BE2C (cell line): ENCODE data around the gene PRAMEF12.

Experiments
- DNase-seq: peaks from one replicate; pipeline ENCODE4 v3.0.0-alpha.2; 2020
- H3K27me3 ChIP-seq: fragments of 250-450 bp; sonication (Bioruptor Pico); 2 replicates; pipeline ENCODE4 v1.5.1; 2020; ENCODE audit warnings: mild to moderate bottlenecking
- H3K36me3 ChIP-seq: fragments of 250-450 bp; sonication (Bioruptor Pico); 2 replicates; pipeline ENCODE4 v1.5.1; 2020; ENCODE audit warnings: mild to moderate bottlenecking
- H3K4me1 ChIP-seq: fragments of 250-450 bp; sonication (Bioruptor Pico); 2 replicates; pipeline ENCODE4 v1.5.1; 2020
- H3K4me3 ChIP-seq: 2 replicates; pipeline ENCODE4 v1.5.1; 2011; ENCODE audit warnings: low read depth, low read length
- H3K9me3 ChIP-seq: fragments of 250-450 bp; sonication (Bioruptor Pico); 2 replicates; pipeline ENCODE4 v1.5.1; 2020
- TF ChIP-seq, protein P1 (sequence below): IDR thresholded peaks from 2 replicates; pipeline ENCODE4 v1.5.1; 2012; ENCODE audit warnings: mild to moderate bottlenecking, low read depth, low read length

Gene PRAMEF12

DNA sequence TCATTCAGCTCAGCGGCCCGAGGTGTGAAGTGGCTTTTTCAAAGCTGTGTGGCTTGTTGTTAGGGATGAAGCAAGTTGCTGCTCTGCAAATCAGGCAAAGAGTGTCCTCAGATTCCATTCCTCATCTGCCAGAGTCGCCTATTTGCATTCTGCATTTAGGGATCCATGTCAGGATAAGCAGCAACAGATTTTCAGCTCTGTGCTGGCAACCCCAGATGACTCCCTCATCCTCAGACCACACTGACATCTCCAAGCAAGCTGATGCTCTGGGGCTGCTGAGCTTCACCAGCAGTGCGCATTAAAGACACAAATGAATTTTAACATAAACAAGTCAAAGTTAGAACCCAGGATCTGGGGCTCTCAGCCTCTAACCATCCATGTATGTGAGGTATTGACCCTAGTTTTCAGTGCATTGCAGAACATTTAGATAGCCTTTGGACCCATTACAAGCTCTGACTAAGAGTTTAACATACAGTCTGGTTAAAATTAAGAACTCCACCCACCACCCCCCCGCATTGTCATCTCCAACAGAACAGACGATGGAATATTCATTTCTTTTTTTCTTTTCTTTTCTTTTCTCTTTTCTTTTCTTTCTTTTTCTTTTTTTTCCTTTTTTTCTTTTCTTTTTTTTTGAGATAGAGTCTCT, 16.6 kb upstream of the PRAMEF12 start:
- no peak for DNase-seq
- no peak overlapping the region for H3K4me3 ChIP-seq
- no peaks in the 10 kb centered on the region for H3K36me3 ChIP-seq
- H3K27me3 ChIP-seq, result no peaks in the 10 kb centered on the region
- H3K9me3 ChIP-seq, result no peaks in the 10 kb centered on the region
- TF ChIP-seq, protein P1, sequence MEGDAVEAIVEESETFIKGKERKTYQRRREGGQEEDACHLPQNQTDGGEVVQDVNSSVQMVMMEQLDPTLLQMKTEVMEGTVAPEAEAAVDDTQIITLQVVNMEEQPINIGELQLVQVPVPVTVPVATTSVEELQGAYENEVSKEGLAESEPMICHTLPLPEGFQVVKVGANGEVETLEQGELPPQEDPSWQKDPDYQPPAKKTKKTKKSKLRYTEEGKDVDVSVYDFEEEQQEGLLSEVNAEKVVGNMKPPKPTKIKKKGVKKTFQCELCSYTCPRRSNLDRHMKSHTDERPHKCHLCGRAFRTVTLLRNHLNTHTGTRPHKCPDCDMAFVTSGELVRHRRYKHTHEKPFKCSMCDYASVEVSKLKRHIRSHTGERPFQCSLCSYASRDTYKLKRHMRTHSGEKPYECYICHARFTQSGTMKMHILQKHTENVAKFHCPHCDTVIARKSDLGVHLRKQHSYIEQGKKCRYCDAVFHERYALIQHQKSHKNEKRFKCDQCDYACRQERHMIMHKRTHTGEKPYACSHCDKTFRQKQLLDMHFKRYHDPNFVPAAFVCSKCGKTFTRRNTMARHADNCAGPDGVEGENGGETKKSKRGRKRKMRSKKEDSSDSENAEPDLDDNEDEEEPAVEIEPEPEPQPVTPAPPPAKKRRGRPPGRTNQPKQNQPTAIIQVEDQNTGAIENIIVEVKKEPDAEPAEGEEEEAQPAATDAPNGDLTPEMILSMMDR, result no peak
- H3K4me1 ChIP-seq, result no peaks in the 10 kb centered on the region

DNA sequence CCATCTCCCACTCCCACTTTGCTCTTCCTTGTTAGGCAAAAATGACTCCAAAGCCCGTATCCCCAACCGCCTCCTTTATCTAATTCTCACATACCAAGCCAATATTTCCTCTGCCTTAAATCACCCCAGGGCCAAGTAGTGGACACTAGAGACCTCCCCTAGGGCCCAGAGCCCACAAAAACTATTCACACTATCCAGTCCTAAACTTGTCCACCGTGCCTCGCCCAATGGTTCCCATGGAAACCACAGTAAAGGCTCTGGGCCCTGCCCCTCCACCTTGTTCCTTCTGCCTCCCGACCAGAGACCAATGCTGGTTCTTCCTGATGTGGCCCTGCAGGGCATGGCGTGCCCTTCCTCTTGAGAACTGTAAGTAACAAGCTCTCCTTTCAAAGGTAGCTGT, 15.7 kb upstream of the PRAMEF12 start:
- Histone ChIP-seq H3K9me3 (no peaks in the 10 kb centered on the region), H3K4me1 (no peaks in the 10 kb centered on the region), H3K36me3 (no peaks in the 10 kb centered on the region), H3K27me3 (no peaks in the 10 kb centered on the region), H3K4me3 (no peak overlapping the region)
- TF ChIP-seq, protein P1, result no peak
- DNase-seq, result no peak

DNA sequence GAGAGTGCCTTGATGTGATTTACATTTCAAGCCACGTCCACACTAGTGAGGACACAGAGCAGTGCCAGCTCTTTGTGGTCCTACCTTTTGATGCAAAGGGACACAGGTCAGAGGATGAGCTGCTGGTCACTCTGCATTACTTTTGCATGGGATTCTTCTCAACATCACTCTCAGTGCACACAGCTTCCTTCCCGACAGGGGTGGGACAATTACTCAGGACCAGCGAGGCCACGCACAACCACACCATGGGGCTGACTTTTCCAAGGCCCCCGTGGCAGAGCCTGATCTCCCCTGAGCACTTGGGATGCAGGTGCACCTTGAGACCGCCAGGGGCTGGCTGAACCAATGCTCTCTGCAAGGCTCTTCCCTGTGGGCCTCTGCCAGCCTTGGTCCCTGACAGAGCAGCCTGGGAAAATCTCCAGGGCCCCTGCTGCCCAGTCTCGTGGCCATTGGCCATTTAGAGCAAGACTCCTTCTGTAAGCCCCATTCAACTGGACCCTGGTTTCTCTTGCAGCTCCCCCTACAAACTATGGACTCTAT, 13.2 kb upstream of the PRAMEF12 start:
- H3K27me3 ChIP-seq, result no peaks in the 10 kb centered on the region
- no peaks in the 10 kb centered on the region for H3K9me3 ChIP-seq
- no peak overlapping the region for H3K4me3 ChIP-seq
- TF ChIP-seq, protein P1, result peak; percentile 8; the same call in 1 of the 2 replicates
- no peak for DNase-seq
- no peaks in the 10 kb centered on the region for H3K4me1 ChIP-seq
- H3K36me3 ChIP-seq, result no peaks in the 10 kb centered on the region

DNA sequence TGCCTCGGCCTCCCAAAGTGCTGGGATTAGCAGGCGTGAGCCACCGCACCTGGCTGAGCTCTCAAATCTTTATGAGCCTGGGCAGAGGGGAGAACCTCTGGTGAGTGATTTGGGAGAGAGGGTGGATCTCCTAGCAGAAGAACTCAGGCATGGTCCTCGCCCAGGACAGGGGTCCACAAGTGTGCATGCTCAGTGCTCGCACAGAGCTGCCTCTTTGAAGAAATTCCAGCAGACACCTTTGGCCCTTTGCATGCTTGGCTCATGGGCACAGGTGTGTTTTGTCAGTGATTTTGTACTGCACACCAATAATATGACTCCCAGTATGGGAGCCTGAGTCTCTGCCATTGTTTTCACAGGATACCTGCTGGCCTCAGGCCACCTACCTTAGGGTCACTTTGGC, 11.8 kb upstream of the PRAMEF12 start:
- no peaks in the 10 kb centered on the region for H3K36me3 ChIP-seq
- TF ChIP-seq, protein P1, result no peak
- H3K27me3 ChIP-seq, result no peaks in the 10 kb centered on the region
- H3K9me3 ChIP-seq, result no peaks in the 10 kb centered on the region
- no peak overlapping the region for H3K4me3 ChIP-seq
- no peak for DNase-seq
- H3K4me1 ChIP-seq, result no peaks in the 10 kb centered on the region

DNA sequence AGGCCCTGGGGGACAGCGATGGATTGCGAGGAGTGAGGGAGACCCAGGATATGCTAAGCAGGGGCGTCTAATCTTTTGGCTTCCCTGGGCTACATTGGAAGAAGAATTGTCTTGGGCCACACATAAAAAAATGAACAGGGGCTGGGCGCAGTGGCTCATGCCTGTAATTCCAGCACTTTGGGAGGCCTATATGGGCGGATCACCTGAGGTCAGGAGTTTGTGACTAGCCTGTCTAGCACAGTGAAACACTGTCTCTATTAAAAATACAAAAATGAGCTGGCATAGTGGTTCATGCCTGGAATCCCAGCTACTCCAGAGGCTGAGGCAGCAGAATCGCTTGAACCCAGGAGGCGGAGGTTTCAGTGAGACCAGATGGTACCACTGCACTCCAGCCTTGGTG, 10.8 kb upstream of the PRAMEF12 start:
- H3K27me3 ChIP-seq, result no peaks in the 10 kb centered on the region
- TF ChIP-seq, protein P1, result no peak
- no peaks in the 10 kb centered on the region for H3K9me3 ChIP-seq
- H3K4me3 ChIP-seq, result no peak overlapping the region
- DNase-seq, result no peak
- no peaks in the 10 kb centered on the region for H3K4me1 ChIP-seq
- H3K36me3 ChIP-seq, result no peaks in the 10 kb centered on the region

DNA sequence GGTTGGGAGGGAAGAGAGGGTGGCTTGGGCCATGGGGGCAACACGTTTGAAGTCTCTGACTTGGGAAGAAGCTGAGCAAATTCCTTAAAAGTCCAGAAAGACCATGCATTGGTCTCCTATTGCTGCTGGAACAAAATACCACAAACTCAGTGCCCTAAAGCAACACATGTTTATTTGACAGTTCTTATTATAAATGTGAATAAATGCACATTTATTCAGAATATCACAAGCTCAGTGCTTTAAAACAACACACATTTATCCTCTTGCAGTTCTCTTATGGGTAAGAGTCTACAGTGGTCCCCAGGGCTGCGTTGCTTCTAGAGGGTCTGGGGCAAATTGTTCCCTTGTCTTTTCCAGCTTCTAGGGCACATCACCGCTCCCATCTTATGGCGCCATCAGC, 10.1 kb upstream of the PRAMEF12 start:
- TF ChIP-seq, protein P1, result no peak
- H3K36me3 ChIP-seq, result no peaks in the 10 kb centered on the region
- no peak for DNase-seq

More for the DNA sequence above, 10.1 kb upstream of the PRAMEF12 start:
- H3K9me3 ChIP-seq, result no peaks in the 10 kb centered on the region
- H3K4me1 ChIP-seq, result no peaks in the 10 kb centered on the region
- H3K4me3 ChIP-seq, result no peak overlapping the region
- no peaks in the 10 kb centered on the region for H3K27me3 ChIP-seq
